ENCODE measurements around the gene HGS.

DNA sequence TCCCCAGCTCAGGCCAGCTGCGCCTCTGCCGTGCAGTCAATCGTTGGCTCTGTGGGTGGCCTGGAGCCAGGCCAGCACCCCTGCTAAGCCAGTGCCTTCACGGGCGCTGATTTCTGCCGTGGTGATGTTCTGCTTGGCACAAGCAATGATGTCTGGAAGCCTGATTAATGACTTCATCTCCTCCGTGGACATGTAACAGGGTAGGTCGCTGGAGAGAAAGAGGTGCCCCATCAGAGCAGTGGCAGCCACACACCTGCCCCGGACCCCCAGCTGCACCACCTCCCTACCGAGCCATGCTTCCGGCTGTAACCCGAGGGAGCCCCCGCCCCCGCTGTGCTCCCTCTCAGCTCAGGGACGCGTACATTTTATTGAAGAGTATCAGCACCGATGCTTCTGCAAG lies 2.1 kb upstream of the HGS start:
- TF ChIP-seq, protein P1, sequence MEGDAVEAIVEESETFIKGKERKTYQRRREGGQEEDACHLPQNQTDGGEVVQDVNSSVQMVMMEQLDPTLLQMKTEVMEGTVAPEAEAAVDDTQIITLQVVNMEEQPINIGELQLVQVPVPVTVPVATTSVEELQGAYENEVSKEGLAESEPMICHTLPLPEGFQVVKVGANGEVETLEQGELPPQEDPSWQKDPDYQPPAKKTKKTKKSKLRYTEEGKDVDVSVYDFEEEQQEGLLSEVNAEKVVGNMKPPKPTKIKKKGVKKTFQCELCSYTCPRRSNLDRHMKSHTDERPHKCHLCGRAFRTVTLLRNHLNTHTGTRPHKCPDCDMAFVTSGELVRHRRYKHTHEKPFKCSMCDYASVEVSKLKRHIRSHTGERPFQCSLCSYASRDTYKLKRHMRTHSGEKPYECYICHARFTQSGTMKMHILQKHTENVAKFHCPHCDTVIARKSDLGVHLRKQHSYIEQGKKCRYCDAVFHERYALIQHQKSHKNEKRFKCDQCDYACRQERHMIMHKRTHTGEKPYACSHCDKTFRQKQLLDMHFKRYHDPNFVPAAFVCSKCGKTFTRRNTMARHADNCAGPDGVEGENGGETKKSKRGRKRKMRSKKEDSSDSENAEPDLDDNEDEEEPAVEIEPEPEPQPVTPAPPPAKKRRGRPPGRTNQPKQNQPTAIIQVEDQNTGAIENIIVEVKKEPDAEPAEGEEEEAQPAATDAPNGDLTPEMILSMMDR (IDR thresholded peaks at IDR 0.05) = no peak
- no peak for TF ChIP-seq POLR2A (IDR thresholded peaks at IDR 0.05)

Measured in Peyer's patch (tissue), 4 donors.